Stimulated activated CD4-positive, alpha-beta T cell treated with anti-CD3 and anti-CD28 coated beads, Interleukin-12 subunit alpha, Interleukin-12 subunit beta, amount 100 ng/mL, for 48 hours (primary cell): ENCODE data around the gene CNTN1.

Experiments
- DNase-seq, 3 donors: peaks; one replicate each; pipeline ENCODE4 v3.0.0-alpha.2; 2020; ENCODE audit warnings: low read depth in 2 of 3, low spot score in 1 of 3

CNTN1 gene

GRCh38 chr12:40957417-40957816 is 265.2 kb downstream of the CNTN1 start:
- no peak for DNase-seq

- DNase-seq: no peak
These were observed 266.8 kb downstream of the CNTN1 start for GRCh38 chr12:40959041-40959440.

GRCh38 chr12:40963751-40964150 is 271.5 kb downstream of the CNTN1 start:
- DNase-seq: no peak

GRCh38 chr12:40969796-40970195 is 277.6 kb downstream of the CNTN1 start:
- DNase-seq: no peak

GRCh38 chr12:40970320-40970907 is 278.2 kb downstream of the CNTN1 start:
- no peak for DNase-seq

GRCh38 chr12:40971911-40972310 is 279.7 kb downstream of the CNTN1 start:
- DNase-seq: no peak

GRCh38 chr12:40976546-40976945 is 284.3 kb downstream of the CNTN1 start:
- DNase-seq: no peak

- no peak for DNase-seq
These were observed 288.3 kb downstream of the CNTN1 start for GRCh38 chr12:40980427-40980961.

GRCh38 chr12:40986001-40986400 is 293.8 kb downstream of the CNTN1 start:
- DNase-seq: no peak

GRCh38 chr12:40988355-40988754 is 296.1 kb downstream of the CNTN1 start:
- DNase-seq: no peak

- no peak for DNase-seq
These were observed 296.6 kb downstream of the CNTN1 start for GRCh38 chr12:40988824-40989223.

GRCh38 chr12:40989785-40990184 is 297.5 kb downstream of the CNTN1 start:
- DNase-seq: no peak

- DNase-seq: no peak
These were observed 299.9 kb downstream of the CNTN1 start for GRCh38 chr12:40992158-40992557.

GRCh38 chr12:40992674-40993073 is 300.4 kb downstream of the CNTN1 start:
- DNase-seq: no peak

- DNase-seq: no peak
These were observed 300.9 kb downstream of the CNTN1 start for GRCh38 chr12:40993158-40993557.

GRCh38 chr12:40996091-40996490 is 303.9 kb downstream of the CNTN1 start:
- DNase-seq: no peak

GRCh38 chr12:40999210-40999609 is 307.0 kb downstream of the CNTN1 start:
- no peak for DNase-seq

GRCh38 chr12:41008472-41008871 is 316.2 kb downstream of the CNTN1 start:
- no peak for DNase-seq

- no peak for DNase-seq
These were observed 319.7 kb downstream of the CNTN1 start for GRCh38 chr12:41011939-41012338.

- no peak for DNase-seq
These were observed 321.8 kb downstream of the CNTN1 start for GRCh38 chr12:41013881-41014642.

- DNase-seq: no peak
These were observed 322.4 kb downstream of the CNTN1 start for GRCh38 chr12:41014643-41015020.

- DNase-seq: no peak
These were observed 325.8 kb downstream of the CNTN1 start for GRCh38 chr12:41018010-41018409.

GRCh38 chr12:41019461-41019860 is 327.2 kb downstream of the CNTN1 start:
- DNase-seq: no peak
